Stimulated activated CD4-positive, alpha-beta T cell treated with anti-CD3 and anti-CD28 coated beads, Interleukin-2, amount 100 ng/mL, for 4 hours (primary cell): ENCODE data around the gene TBC1D14.
"Not testable (repeated sequence)": the region's sequence is repeated elsewhere in the genome, so short reads cannot be mapped to it uniquely, and the experiment has no call there.

Experiments
- DNase-seq: peaks from one replicate; pipeline ENCODE4 v3.0.0-alpha.2; 2020; ENCODE audit warnings: low read depth

Gene TBC1D14

DNA sequence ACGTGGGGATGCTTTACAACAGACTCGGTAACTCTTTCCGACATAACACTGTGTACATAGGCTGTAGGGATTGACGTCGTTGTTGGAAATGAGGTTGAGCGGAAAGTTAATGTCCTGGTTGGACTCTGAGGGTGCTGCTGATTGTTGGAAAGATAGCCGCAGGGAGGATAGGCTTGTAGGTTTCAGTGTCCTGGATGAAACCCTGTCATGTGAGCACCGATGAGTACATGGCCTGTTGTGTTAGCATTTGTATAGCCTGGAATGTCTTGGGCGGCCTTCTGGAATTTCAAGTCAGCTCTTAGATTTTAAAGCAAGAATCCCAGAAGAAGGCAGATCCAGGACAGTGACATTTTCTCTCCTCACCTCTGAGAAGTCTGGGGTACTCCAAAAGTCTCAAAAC lies 63.3 kb downstream of the TBC1D14 start:
- DNase-seq: no peak

DNA sequence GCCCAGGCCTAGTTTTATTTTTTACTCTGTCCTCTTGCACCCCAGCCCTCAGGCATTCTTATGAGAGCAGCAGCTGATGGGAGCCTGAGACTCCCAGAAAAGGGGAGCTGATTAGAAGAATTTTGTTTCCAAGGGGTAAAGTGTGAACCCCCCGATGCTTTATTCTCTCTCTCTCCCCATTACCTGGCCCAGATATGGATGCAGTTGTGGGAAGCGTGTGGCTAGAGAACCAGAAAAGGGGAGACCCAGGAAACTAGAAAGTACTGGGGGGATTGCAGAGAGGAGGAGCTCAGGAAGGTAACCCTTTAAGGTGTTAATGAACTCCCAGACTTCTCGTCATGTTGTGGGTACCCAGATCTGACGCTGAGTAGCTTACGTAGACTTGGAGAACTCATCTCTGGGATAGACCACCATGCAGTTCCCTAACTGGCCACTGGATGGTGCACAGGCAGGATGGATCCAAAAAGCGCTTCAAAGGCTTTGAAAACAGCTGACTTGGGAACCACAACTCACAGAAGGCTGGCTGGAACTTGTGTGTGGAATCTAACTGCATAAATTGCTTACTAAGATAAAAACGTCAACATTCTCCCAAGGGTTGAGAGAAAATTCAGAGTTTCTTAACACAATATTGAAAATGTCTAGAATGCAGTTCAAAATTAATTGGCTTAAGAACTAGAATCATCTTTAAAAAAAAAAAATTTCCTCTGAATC lies 64.7 kb downstream of the TBC1D14 start:
- peak; percentile 71 for DNase-seq

DNA sequence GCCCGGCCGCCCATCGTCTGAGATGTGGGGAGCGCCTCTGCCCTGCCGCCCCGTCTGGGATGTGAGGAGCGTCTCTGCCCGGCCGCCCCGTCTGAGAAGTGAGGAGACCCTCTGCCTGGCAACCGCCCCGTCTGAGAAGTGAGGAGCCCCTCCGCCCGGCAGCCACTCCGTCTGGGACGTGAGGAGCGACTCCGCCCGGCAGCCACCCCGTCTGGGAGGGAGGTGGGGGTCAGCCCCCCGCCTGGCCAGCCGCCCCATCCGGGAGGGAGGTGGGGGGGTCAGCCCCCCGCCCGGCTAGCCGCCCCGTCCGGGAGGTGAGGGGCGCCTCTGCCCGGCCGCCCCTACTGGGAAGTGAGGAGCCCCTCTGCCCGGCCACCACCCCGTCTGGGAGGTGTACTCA lies 68.2 kb downstream of the TBC1D14 start:
- DNase-seq: not testable (repeated sequence)

DNA sequence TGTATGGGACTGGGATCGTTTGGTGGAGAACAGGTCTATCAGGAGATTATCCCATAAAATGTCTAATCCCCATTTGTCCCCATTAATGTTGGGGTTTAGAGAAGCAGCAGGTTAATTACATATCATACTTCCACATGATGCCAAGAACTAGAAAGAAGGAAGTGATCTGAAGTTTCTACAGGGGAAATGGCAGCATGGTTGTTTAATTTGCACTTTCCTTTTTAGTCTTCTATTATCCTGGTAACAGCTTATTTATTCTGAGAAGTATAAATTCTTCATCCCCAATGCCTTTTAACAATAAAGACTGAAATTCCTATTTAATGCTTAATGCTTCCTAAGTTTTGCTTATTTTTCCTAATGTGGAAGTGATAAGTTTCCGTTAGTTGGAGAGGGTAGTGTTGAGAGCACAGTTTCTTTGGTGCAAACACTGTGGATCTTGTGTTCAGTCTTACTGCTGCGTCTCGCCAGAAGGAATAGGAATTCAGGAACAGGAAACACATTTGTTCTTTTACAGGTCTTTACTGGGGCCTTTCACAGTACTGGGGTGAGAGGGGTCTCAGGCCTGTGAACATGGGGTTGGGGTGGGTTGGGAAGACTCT lies 74.0 kb downstream of the TBC1D14 start:
- DNase-seq: no peak

DNA sequence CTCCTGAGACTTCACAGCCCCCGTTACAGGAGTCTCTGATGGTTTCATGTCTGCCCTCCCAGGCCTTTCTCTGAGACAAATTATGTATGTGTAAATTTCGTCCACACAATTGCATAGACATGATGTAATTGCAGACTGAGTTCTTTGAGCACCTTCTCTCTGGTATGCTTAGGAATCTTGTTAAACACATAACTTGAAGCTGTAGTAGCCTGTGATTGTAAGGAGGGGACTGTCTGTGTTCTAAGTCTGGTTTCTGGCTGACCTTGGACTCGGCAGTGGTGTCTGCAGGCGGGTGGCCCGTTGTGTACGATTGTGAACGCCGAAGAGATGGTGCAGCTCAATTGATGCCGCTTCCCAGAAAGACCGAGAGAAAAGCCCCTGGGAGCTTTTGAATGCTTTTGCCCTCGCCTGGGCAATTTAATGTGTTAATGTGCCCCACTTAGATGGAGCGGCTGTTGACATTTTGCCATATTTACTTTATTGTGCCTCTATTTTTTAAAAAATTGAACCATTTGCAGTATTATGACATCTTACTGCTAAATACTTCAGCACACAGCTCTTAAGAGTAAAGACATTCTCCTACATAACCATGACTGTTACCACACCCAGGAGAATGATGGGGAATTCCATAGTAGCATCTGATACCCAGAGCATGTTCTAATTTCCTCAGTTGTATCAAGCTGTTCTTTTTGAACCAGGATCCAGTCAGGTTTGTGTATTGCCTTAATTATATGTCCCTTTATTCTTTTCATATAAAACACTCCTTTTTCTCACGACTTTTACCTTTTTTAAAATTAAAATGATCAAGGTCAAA lies 75.2 kb downstream of the TBC1D14 start:
- DNase-seq: no peak

DNA sequence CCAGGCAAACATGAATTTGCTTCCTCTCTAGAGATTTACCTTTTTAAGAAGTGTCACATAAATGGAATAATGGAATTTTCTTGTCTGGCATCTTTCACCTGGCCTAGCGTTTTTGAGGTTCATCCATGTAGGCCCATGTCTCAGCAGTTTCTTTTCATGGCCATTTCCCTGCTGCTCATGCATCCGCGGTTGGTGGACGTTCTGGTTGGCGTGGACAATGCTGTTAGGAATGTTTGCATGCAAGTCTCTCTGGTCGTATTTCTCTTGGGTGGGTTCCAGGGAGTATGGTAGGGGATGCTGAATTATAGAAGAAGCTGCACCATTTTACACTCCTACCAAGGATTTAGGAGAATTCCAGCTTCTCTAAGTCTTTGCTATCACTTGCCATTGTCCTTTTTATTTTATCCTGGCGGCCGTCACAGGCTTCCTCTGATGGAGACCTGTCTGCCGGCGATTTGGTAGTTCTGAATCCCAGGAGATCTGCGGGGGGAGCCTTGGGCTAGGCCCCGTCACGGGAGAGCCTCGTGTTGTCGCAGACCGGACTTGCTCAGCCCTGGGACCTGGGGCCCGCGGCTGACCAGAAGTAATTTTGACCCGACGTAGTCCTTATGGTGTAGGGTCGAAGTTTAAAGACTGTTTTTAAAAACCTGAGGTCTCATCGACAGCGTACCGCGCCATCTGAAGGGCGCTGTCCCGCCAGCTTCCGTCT lies 76.6 kb downstream of the TBC1D14 start:
- peak; percentile 6 for DNase-seq

DNA sequence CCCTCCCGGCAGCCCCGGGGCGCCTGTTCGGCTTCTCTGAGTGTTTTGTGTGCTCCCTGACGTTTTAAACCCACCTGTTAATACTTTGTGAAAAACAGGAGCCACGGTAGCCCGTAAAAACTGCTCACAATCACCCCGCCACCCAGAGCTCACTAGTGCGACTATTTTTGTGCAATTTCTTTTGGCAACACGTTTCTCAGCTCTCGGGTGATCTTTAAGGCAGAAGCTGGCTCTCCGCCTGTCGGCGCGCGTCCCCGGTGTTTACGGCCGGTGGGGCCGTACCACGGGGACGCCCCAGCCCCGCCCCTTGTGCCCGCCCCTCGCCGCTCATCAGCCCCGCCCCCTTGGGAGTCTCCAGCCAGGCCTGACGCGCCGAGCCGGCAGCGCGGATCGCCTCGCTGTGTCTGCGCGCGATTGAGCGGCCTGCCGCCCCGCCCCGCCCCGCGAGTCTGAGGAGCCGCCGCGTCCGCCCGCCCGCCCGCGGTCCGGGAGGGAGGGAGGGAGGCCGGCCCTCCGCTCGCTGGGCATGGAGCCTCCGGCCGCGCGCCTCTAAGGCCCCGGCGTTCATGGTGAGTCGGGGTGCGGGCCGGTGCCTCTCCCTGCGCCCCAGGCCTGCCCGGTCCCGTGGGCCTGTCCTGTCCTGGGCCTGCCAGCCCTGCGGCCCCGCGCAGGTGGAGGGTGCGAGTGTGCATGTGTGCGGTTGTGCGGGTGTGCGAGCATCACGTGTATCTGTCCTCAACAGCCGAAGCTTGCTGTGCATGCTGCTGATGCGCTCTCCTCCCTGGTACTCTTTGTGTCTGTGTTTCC lies 77.4 kb downstream of the TBC1D14 start:
- DNase-seq: peak; percentile 90

DNA sequence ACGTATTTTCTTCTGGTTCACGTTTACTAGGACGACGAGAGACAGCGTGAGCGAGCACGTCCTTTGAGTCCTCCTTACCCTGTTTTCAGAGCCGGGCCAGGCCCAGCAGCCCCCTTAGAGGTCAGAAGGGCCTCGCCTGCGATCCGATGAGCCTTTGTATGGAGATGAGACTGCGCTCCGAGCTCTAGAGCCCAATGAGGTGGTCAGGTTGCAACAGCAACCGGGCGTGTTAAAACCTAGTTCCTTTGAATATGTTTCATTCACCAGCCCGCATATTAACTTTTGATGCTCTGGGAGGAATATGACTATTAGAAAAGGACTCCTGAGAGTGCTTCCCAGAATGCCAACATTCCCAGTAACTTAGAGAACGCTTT lies 77.9 kb downstream of the TBC1D14 start:
- DNase-seq: no peak

DNA sequence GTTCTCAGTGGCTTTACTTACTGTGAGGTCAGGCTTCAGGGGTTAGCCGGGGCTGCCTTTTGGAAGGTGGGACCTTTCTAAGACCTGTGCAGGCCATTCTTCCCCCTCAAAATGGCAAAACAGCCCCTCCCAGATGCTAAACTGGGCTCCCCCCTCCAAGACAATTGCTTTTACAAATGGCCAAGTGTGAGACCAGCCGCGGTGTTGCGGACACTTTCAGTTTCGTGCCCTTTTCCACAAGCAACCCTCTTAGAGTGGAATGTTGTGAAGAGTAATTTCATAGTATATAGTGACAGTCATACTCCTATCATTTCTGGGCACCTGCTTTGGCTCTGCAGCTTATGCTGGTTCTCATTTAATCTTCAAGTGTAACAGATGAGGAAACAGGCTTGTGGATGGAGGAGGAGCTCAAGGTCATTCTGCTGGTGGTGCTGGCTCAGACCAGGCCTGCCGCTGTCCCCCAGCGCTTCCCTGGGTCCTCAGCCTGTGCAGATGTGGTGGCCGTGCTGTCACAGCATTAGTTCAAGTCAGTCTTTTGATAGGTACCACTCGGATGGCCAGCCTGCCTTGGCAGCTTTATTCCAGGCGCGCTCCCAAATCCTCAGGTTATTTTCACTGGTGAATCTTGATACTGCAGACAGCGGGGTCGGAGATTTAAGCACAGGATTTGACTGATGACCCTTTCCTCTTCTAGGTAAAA lies 78.5 kb downstream of the TBC1D14 start:
- no peak for DNase-seq

DNA sequence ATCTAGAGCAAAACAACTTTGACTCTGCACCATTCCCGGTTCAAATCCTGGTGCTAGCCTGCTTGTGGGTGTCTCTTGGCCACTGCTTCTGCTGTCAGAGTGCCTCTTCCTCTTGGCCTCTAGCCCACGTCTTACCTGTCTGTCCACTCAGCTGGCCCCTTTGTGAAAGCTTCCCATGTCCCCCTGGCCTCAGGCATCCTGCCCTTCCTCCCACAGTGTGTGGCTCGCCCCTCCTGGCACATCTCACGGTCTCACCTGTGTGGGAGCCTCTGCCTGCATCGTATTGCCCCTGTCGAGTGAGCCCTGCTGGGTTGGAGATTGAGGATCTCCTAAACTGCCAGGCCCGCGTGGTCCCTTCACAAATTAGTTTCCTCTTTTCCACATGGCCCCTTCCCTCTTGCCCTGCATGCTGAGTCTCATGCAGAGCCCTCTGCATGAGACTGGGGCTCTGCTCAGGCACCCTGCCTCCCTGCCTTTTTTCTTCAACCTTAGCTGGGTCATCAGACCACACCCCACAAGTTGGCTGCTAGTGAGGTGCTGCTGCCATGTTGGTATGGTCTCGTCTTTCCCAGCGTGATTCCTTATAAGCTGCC lies 79.8 kb downstream of the TBC1D14 start:
- DNase-seq: no peak

DNA sequence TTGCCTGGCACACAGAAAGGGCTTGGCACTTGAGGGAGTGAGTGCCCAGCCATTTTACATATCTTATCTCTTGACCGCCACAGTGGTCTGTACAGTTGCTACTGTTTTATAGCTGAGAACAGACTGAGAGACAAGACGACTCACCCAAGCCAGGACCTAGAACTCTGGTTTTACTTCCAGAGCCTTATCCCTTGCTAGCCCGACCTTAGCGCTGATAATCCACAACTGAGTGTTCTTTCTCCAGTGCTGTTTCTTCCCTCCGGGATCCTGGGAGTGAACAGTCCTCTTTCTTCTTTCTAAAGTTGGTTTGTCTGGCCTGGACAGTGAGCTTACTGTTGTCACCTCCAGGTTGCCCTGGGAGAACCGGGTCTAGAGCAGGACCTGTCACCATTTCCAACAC lies 81.0 kb downstream of the TBC1D14 start:
- DNase-seq: no peak

DNA sequence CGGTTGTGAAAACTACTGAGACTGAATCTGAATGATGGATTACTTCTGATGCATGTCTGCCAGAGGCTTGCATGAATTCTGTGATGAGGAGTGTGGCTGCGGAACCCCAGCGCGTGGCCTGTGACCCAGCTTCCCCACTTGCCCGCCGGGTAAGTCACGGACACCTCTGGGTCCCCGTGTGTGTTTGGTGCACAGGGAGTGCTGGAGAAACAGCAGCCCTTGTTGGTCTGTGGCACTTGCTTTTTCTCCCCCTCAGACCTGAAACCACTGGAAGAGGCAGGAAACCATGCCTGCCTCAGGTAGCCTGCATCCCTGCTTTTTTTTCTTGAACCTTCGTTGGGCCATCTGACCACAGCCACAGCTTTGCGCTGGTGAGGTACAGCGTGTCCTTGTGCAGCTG lies 81.6 kb downstream of the TBC1D14 start:
- DNase-seq: no peak

DNA sequence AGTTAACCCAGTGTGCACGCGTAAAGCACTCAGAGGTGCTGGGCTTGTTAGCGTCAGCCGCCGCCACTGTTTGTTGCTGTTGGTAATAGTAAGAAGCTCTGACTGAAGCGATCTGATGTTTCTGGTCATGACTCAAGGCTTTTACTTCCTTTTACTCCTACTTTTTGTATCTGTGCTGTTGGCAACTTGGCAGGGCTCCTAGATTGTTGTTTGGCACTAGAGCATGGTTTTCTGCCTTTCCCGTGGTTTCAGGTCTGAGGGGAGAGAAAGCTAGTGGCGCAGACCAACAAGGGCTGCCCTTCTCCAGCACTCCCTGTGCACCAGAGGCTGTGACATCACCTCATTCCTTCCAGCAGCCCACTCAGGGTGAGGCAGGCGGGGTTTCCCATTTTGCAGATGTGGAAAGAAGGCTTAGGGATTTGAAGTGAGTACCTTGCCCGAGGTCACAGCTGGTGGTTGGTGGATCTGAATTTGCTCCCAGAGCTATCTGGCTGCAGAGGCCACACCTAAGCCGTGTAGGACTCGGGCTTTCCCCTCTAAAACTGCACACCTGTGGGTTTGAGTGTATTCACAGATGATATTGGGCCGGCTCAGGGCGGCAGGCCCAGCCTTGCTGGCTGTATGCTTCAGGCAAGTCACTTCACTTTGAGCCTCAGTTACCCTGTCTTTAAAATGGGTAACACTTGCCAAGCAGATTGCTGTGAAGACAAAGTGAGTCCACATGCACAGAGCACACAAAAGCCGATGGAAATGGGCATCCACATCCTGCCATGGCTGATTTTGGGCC lies 82.3 kb downstream of the TBC1D14 start:
- no peak for DNase-seq

DNA sequence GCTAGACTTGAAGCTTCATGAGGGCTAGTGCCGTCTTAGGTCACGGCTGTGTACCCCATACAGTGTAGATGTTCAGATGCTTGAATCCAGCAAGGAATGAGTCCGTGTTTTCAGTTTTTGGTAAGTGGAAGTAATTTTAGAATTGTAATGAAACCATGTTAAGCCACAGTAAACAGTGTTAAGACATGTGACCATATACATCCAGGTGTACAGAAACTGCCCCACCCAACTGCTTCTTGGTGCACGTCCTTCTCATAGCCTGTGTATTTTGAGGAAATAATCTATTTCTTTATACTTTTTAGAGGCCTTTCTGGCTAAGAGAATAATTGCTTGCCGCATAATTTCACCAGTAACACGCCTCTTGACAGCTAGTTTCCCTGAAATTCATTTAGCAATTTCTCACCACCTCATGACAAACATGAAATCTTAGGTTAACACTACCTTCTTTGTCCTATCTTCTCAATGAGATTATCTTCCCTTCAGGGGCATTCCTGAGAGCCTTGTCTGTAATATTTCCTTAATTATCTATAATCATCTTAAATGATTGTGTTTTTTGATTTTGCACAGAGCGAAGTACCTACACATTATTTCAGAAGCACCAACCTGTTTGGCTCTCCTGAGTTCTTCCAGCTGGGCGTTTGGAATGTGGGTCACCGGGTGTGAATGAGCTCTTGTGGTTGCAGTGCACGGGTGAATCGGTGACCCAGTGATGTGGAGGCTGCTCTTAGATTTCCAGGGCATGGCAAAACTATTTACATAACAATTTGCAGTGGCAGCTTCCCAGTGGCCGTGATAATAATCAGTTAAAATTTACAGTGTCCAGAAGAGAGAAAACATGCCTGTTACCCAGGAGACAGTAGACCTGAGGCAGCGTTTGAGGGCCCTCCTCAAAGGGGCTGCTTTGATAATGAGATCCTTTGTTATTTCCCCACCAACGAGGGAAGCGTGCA lies 83.4 kb downstream of the TBC1D14 start:
- no peak for DNase-seq

DNA sequence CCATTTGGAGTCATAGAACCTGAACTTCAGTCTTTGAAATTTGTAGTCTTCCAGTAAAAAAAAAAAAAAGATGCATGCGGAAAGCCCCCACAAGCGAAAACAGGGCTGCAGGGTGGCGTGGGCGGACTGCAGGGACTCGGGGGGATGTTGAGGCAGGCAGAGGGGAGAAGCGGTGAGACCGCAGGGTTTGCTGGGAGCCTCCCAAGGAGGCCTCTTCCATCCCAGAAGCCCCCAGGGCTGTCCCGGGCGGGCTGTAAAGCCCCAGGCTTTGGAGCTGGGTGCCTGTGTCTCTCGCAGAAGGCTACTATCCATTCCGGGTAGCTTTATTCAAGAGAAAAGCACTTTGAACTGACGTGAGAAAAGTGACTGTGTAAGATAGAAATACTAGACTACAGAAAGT lies 86.9 kb downstream of the TBC1D14 start:
- DNase-seq: no peak

DNA sequence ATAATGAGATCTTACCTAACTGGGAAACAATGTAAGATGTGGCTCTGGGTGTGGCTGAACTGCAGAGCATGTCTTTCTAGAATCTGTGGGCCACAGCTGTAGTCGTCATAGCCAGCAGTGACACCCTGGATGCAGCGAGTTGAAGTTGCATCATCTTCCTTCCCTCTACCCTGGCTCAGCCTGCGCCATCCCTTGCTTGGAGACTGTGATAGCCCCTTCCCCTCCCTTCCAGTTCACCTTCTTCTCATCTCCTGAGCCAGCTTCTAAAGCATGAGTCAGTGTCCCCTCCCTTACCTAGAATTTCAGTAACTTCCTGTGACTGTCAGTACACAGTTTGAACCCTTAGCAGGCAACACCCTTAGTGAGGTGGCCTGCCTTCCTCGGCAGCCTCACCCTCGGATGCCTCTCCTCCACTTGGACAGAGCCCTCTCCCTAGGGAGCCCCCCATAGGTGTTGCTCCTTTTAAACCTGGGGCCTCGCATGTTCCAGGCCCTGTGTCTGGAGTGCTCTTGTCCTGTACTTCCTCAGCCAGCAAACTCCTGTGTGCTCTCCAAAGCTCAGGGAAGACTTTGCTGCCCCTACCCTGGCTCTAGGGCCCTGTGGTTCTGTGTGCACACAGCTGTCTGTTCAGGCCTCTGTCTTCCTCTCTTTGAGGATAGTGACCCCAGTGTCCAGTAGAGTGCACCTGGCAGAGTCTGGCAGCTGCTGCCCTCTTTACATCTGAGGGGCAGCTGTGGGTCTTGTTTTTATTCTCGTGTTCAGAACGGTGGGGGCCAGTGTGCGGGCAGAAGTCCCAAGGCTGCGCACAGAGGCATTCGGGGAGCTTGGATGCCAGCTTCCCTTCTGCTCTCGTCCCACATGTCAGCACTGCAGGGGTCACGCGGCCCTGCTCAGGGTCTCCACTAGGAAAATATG lies 89.8 kb downstream of the TBC1D14 start:
- DNase-seq: peak; percentile 9

DNA sequence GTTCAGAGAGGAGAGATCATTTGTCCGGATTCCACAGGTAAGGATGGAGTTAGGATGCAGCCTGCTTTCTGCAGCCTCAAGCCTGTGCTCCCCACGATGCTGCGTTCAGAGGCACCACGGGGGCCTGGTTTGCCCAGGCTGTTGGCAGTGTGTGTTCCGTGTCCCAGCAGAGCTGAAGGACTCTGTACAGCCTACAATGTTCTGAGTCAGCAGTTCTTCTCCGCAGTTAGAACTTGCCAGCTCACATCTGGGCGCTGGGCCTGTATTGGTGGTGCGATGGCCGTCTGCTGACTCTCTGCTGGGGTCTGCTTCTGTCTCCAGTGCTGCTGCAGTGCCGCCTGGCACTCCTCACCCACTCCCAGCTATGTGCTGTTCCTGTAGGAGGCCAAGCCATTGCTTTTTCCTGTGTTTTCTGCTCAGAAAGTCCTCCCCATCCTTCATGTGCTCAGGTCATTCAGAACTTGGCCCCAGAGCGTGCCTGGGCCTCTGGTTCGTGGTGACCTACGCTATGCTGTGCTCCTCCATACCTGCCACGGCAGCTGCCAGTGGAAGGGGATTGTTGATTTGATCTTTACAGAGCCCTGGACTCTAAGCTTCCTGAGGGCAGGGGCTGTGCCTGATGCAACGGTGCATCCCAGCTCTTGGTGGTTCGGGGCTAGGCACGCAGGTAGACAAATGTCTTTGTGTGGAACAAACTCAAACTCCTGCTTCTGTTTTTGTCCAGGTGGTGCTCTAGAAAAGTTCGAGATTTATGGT lies 91.0 kb downstream of the TBC1D14 start:
- DNase-seq: no peak
